AG20443 (cell line): ENCODE data around the gene QKI.
"Not testable (repeated sequence)": the region's sequence is repeated elsewhere in the genome, so short reads cannot be mapped to it uniquely, and the experiment has no call there.

Experiments used
- DNase-seq: peaks from one replicate; pipeline ENCODE4 v3.0.0; 2012; ENCODE audit warnings: low spot score, mixed read lengths

Gene QKI

GRCh38 chr6:163579880-163580295, 165.4 kb downstream of the QKI start:
- peak; percentile 25 for DNase-seq

GRCh38 chr6:163580311-163581030, 166.0 kb downstream of the QKI start:
- no peak for DNase-seq

- no peak for DNase-seq
Observed at GRCh38 chr6:163583558-163583957, 169.0 kb downstream of the QKI start.

GRCh38 chr6:163585932-163586437, 171.5 kb downstream of the QKI start:
- DNase-seq, result peak; percentile 80

GRCh38 chr6:163586888-163587287, 172.4 kb downstream of the QKI start:
- DNase-seq, result no peak

- peak; percentile 44 for DNase-seq
Observed at GRCh38 chr6:163588220-163588919, 173.9 kb downstream of the QKI start.

- DNase-seq, result no peak
Observed at GRCh38 chr6:163589387-163589786, 174.9 kb downstream of the QKI start.

GRCh38 chr6:163590132-163590531, 175.6 kb downstream of the QKI start:
- not testable (repeated sequence) for DNase-seq

- no peak for DNase-seq
Observed at GRCh38 chr6:163592872-163593271, 178.4 kb downstream of the QKI start.

GRCh38 chr6:163596174-163596573, 181.7 kb downstream of the QKI start:
- DNase-seq, result no peak

GRCh38 chr6:163599136-163599535, 184.6 kb downstream of the QKI start:
- DNase-seq, result no peak

- no peak for DNase-seq
Observed at GRCh38 chr6:163599684-163600083, 185.2 kb downstream of the QKI start.

GRCh38 chr6:163600331-163600730, 185.8 kb downstream of the QKI start:
- DNase-seq, result no peak

- no peak for DNase-seq
Observed at GRCh38 chr6:163600781-163601180, 186.3 kb downstream of the QKI start.

- no peak for DNase-seq
Observed at GRCh38 chr6:163602851-163603250, 188.3 kb downstream of the QKI start.

- DNase-seq, result no peak
Observed at GRCh38 chr6:163603395-163603794, 188.9 kb downstream of the QKI start.

GRCh38 chr6:163605385-163606097, 191.0 kb downstream of the QKI start:
- no peak for DNase-seq

- DNase-seq, result no peak
Observed at GRCh38 chr6:163607792-163608191, 193.3 kb downstream of the QKI start.

- DNase-seq, result no peak
Observed at GRCh38 chr6:163608204-163608644, 193.7 kb downstream of the QKI start.

- DNase-seq, result no peak
Observed at GRCh38 chr6:163612200-163612599, 197.7 kb downstream of the QKI start.

- DNase-seq, result no peak
Observed at GRCh38 chr6:163613025-163613424, 198.5 kb downstream of the QKI start.

GRCh38 chr6:163613668-163614067, 199.2 kb downstream of the QKI start:
- no peak for DNase-seq

GRCh38 chr6:163616452-163616851, 201.9 kb downstream of the QKI start:
- DNase-seq, result no peak
